Stimulated activated CD4-positive, alpha-beta T cell treated with anti-CD3 and anti-CD28 coated beads, TNF-alpha, amount 100 ng/mL, for 4 hours (primary cell): ENCODE data around the gene NANOS2.

Experiments
- DNase-seq, 3 experiments: peaks; one replicate each; pipeline ENCODE4 v3.0.0-alpha.2; 2020; ENCODE audit warnings: low read depth in 3 of 3

Gene NANOS2

DNA sequence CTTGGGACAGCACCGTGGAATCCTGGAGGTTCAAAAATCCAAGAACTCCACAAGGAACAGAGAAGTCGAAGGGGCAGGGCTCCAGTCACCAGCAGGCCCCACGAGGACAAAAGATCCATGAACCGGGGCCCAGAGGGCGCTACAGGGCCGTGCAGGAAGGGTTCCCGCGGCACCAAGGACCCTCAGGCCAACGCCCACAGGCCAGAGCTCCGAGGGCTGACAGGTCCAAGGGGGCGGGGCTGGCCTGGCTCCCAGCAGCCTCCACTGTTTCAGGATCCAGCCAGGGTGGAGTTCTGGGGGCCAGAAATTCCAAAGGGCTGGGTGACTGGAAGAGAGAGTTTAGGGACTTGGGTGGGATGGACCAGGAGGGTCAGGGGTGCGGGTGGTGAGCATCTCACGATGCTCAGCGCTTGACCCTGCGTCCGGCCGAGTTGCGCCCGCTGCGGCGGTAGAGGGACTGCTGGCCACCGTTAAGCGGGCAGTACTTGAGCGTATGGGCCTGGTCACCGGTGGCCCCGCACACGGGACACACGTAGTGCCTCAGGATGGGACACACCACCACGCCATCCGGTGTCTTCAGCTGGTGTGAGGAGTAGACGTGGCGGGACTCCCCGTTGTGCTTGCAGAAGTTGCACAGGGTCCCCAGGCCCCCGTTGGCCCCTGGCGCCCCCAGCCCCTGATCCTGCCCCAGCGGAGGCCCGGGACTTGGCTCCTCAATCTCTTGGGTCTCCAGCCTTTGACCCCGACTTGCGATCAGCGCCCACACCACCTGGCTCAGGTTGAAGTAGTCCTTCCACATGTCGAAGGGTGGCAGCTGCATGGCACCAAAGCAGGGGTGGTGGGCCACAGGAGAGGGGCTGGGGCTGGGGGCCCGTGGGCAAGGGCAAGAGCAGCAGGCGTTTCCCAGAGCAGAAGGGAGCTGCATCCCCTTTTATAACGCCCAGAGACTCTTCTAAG, at the start of gene NANOS2:
TSS of gene NANOS2 (minus strand) at position 905 of the 957 bp plus-strand sequence. CDS start at position 820, 85 bp downstream.
- no peak for DNase-seq

DNA sequence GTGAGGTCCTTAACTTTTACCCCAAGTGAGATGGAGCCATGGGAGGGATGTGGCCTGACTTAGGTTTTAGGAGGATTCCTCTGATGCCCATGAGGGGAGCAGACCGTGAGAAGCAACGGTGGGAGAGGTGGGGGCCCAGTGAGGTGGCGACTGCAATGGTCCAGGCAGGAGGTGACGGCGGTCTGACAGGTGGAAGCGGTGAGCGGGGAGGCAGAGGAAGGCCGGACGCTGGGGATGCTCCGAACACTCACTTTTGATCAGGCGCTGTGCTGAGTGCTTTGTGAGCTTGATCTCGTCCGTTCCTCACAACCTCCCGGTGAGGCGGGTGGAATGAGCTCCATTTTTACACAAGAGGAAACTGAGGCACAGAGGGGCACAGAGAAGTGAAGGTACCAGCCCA, 47.4 kb upstream of the NANOS2 start:
- no peak for DNase-seq

DNA sequence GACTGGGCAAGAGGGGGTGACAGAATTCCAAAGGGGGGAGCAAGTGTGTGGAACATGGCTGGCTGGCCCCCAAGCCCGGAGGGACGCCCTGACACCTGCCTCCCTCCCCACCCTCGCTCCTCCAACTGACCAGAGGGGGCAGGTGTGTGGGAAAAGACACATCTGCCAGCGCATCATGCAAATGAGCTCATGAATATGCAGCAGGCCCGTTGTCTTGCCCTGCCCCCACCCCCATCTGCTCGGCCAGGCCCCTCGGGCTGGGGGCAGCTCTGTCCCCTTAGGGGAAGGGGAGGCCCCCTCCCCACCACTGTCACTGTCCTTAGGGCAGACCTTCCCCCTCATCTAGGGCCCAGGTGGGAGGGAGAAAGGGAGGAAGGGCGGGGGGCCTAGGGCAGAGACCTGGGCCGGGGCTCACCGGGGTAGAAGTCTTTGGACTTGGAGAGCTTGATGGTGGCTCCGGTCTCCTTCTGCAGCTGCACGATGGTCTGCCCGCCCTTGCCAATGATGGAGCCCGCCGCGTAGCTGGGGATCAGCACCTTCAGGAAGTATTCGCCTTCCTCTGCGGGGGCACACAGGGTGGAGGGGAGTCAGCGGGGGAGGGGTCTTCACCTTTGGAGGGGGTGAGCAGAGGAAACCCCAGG, 46.1 kb upstream of the NANOS2 start:
- DNase-seq: no peak

DNA sequence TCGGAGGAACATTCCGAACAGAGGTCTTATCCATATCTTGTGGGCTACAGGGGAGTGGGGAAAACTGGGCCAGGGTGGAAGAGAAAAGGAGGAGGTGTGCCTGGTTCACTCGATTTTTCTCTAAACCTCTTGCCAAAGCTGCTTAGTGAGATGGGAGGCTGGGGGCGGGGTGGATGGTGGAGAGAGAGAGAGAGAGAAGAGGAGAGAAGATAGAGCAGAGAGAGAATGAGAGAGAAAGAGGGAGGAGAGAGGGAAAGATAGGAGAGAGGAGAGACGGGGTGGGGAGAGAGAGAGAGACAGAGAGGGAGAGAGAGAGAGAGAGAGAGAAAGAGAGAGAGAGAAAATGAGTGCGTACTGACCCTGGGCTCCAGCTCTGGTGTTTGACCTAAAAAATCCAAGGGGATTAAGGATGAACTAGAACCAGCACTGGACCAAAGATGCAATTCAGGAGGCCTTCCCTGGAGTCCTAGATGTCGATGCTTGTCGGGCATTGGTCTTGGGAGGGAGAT, 45.0 kb upstream of the NANOS2 start:
- DNase-seq: no peak

DNA sequence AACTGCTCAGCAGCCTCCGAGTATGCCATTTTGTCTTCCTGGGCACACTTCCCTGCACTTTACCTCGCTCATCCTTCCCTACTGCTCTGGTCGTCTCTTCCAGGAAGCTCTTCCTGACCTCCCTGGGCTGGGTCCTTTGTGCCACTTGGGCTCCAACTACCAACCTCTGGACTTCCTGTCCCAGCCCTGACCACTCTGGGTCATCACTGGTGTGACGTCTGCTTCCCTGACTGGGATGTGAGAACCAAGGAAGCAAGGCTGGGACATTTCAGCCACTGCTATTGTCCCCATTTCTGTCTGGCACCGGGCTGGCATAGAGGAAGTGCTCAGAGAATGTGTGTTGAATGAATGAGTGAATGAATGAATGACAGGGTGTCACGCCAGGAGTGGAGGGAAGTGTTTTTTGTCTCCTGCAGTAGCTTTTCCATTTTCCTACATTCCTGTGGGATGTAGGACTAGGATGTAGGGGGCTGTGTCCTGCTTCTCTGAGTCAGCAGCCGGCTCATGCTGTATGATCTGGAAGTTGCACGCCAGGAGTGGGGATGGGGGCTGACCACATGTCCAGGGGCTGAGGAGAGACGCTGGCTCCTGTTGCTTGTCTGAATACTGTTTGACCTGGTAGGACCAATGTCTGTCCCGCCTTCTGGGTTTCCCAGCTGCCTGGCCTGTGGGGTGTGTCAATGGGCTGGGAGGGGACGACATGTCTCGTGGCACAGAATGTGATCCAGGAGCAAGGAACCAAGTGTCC, 44.4 kb upstream of the NANOS2 start:
- DNase-seq: no peak

DNA sequence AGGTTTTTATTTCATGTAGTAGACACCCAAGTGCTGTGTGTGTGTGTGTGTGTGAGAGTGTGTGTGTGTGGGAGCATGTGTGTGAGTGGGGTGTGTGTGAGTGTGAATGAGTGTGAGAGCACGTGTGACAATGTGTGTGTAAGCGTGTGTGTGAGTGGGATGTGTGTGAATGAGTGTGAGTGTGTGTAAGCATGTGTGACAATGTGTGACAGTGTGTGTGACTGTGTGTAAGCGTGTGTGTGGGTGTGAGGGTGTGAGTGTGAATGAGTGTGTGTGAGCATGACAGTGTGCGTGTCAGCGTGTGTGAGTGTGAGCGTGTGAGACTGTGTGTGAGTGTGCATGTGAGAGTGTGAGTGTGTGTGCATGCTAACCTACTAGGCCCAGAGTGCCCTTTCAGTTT, 43.7 kb upstream of the NANOS2 start:
- no peak for DNase-seq

DNA sequence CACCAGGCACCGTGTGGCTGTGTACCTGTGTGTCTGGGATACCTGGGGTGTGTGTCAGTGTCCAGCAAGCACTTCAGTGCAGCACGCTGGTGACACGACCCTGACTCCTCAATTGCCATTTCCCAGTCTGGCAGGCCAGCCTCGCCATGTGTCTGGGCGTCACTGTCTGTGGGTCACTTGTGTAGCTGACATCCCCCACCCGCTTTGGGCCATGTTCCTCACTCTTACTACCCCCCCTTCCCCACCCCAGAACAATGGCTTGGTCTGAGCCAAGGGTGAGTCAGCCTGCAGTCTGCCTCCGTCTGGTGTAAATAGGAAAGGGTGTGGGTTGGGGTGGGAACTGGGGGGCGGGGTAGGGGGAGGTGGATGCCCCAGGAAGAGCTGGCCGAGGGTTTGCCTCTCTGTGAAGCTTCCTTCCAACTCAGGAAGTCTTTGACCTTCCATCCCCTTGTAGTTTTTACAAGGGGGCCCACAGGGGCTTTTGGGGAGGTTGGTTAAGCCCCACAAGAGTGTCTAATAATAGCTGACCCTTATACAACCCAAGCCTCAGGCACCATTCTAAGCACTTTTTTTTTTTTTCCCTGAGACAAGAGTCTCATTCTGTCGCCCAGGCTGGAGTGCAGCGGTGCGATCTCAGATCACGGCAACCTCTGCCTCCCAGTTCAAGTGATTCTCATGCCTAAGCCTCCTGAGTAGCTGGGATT, 41.5 kb upstream of the NANOS2 start:
- no peak for DNase-seq

DNA sequence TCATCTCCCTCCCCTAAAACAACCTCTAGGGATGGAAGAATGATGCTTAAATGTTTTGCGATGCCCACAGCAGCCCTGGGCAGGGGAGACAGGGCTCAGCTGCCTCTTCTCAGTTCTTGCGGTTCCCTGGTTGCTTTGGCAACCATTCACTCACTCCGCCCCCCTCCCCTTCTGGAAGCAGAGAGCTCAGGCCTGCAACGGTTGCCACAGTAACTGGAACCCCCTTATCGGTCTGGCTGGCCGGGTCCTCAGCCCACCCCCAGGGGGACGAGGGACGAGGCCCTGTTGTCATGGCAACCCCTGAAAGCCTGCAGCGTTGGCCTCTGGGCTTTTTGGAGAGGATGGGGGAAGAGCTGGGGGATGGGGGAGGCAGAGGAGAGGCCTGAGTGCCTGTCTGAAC, 39.6 kb upstream of the NANOS2 start:
- no peak for DNase-seq

DNA sequence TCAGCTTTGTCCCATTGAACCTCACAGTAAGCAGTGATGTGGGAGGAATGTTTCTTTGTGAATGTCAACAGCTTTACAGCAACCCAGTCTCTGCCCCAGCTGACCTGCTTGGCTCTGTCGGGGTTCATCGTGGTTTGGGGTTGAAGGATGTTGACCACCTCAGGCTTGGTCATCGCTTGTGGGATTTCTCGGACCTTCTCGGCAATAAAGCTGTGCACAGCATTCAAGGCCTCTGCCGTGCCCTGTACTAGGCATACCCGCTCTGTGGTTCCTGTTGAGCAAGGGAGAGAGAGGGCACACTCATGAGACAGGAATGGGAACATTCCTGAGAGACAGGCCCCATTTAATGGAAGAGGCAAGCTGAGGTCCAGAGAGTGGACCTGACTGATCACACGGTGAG, 39.1 kb upstream of the NANOS2 start:
- no peak for DNase-seq

DNA sequence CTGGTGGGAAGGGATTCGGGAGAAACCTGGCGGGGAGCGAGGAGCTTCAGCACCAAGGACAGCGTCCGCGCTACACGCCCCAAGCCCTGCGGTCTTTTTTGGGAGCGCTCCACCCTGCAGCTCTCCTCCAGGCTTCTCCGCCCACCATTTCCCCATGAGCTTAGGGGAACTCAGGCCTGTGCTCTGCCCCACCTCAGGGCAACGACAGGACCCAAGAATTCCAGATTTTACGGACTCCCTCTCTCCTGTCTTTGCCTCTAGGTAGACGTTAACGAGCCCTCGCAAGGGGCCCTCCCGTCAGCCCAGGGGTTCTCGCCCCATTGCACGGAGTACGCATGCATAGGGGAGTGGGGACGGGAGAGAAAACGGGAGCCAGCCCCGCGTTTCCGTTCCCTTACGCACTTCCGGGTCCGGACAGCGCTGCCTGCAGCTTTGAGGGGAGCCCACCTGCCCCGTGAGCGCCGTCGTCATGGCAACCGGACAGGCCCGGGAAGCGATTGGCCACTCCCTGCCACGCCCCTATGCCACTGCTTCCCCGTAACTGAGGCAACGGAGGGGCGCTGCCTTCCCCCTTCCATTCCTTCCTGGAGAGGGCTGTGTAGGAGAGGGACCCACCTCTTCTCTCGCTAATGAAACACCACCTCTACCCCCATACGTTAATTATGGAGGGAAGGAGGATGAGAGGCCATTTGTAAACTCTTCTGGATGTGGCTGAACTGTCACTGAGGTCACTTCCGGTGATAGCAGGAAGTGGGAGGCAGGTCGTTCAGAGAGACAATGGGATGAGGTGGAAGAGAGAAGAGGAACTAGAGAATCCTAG, 38.3 kb upstream of the NANOS2 start:
- DNase-seq: peak in 1 of 3 experiments; percentile 6

DNA sequence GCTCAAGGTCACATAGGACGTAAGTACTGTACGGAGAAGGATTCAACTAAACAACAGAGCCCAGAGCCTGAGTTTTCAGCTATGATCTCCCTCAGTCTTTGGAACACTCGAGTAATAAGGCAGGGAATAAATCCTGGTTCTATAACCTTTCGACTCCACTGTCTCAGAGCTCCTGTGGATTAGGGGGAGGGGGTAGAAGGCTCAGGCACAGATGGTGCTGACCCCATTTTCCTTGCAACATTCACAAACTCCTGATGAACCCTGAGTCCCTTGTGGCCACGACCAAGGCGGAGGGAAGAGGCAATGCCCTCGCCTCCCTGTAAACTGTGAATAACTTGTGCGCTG, 37.7 kb upstream of the NANOS2 start:
- no peak for DNase-seq

DNA sequence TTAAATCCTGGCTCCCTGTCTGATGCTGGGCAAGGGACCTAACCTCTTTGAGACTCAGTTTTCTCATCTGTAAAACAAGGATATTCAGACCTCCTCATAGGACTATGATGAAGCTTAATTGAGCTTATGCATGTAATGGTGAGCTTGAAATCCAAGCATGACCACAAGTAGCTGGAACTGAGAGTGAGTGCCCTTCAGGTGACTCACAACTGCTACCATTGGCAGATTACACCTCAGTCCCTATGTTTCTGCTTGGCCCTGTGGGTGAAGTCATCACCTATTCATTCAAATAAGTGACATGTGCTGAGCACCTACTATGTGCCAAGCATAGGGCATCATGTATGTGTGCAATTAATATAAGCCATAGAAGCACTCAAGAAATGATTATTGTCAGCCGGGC, 33.3 kb upstream of the NANOS2 start:
- no peak for DNase-seq

DNA sequence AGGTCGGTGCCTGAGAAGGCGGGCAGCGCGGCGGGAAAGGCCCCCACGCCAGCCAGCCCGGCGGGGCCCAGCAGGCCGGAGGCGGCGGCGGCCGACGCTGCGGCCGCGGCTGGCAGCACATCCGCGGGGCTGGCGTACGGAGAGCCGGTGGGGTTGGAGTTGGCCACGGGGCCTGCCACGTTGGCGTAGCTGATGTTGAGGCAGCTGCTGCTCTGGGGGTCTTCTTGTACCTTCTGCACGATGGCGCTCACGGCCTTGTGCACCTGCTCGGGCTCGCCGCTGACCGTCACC, 25.9 kb upstream of the NANOS2 start:
- no peak for DNase-seq

DNA sequence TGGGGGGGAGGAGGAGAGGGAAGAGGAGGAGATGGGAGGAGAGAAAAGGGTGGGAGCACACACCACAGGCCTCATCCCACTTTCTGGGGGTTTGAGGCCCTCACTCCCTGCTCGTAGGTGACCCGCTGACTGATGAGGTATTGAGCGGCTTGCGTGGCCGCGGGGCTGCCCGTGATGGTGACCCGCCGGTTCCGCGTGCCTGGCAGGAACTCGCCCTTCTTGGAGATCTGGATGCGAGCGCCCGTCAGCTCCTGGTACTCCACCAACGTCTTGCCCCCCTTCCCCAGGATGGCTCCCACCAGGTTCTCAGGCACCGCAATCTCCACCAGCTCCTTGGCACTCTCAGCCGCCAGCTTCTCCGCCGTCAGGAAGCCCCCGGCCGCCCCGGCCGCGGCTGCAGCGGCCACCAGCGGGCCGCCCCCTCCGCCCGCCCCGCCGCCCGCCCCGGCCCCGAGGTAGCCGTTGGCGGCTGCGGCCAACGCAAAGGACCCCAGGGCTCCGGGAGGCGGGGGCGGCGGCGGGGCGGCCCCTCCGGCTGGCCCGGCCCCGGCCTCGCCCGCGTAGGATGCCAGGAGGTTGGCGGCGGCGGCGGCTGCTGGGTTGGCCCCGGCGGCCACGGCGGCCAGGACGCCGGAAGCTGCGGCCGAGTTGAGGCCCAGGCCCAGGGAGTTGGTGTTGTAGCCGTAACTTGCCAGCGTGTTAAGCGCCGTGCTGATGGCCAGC, 25.4 kb upstream of the NANOS2 start:
- DNase-seq: no peak

DNA sequence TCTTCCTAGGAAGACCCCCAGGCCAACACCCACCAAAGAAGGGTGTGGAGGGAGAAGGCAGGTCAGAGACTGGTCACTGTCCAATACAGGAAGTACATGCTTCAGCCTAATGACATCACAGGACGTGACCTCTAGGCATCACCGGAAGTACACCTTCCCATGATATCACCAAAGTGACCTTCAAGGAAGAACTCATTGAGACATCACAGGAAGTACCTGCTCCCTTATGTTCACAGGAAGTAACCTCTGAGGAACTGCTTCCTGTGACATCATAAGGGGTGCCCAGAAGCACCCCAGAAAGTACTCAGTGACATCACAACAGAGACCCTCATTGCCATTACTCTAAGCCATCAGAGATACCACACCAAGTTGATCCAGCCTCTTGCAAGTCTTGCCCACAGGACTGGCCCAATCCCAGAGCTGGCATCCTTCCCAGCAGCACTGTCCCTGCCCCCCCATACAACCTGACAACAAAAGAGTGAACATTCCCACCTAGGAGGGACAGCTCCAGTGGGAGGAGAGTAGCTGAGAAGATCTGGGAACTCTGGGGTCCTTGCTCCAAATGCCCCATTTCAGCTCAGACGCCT, 24.2 kb upstream of the NANOS2 start:
- no peak for DNase-seq

DNA sequence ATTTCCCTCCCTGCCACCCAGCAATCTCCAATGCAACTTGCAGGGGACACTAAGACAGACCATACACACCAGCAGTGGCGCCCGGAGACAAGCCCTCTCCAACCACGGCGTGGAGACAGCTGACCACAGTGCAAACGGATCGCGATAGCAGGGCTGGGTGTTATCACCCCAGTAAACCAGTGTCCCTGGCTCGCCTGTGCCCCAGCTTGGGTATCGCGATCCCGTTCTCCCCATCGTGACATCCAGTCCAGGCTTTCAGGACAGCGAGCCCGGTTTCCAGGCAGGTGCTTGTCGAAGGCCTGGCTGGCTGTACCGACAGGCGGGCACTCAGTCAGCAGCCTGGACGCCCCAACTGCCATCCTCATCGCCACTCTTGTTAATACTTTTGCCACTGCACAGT, 20.7 kb upstream of the NANOS2 start:
- DNase-seq: no peak

DNA sequence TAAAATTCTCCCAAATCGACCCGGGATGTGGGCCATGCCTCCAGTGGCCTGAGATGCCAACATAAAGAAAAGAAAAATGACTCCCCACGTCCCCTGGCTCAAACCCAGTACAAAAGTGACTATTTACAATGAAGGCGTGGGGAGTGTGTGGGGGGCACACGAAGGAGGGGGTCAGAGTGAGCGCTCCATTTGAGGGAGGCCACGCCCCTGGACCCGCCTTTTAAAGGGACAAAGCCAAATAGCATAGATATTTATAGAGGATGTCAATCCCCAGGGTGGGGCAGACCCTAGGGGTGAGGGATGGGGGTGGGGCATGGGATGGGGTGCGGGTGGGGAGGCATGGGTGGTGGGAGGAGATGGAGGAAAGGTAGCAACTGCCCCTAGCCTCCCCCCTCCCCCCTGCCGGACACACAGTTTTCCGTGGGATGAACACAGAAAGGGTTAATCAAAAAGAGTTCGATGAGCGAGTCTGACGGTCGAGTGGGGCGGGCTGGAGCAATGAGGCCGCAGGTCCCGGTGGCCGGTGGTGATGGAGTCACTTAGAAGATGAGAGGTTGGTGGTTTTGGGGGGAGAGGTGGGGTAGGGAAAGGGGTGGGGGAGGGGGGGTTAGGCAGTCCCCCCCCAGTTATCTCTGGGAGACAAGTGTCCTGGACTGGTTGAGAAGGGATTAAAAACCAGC, 20.1 kb upstream of the NANOS2 start:
- DNase-seq: no peak

DNA sequence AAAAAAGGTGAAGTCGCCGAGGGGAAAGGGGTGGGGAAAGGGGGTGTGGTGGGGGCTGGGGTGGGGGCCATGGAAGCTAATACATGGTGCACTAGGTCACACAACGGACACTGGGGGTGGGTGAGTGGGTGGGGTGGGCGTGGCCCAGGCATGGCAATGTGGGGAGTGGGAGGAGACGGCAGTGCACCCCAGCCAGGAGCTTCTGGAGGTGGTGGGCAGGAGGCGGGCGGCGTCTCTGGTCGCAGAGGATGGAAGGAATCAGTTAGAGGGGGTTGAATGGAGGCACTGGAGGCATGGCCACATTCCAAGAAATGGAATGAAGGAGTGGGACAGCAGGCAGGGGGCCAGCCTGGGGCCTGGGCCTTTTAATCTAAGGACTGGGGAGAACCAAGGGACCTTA, 19.2 kb upstream of the NANOS2 start:
- DNase-seq: no peak

DNA sequence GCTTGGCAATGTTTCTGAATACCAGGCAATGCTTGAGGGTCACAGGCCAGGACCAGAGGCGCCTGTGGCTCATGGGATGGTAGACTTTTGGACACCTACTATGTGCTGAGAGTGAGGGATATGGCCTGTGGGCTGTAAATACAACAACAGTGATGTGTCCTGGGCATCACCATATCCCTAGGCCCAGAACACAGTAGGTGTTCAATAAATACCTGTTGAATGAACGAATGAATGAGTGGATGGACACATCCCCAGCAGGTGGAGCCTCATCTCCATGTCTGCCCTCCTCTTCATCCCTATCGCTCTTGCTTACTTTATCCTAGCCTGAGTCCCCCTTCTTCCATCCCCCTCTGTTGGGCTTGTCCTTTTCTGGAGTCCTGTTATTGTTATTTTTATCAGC, 16.5 kb upstream of the NANOS2 start:
- no peak for DNase-seq
